Stimulated activated CD8-positive, alpha-beta memory T cell treated with anti-CD3 and anti-CD28 coated beads, Interleukin-7, amount 100 ng/mL, for 48 hours (primary cell): ENCODE data around the gene SMYD3.
"Not testable (repeated sequence)": the region's sequence is repeated elsewhere in the genome, so short reads cannot be mapped to it uniquely, and the experiment has no call there.

Experiments used
- DNase-seq, 2 donors: peaks; one replicate each; pipeline ENCODE4 v3.0.0-alpha.2; 2020; ENCODE audit warnings: low read depth in 1 of 2; ENCODE audit errors: extremely low read depth in 1 of 2

The SMYD3 gene

DNA sequence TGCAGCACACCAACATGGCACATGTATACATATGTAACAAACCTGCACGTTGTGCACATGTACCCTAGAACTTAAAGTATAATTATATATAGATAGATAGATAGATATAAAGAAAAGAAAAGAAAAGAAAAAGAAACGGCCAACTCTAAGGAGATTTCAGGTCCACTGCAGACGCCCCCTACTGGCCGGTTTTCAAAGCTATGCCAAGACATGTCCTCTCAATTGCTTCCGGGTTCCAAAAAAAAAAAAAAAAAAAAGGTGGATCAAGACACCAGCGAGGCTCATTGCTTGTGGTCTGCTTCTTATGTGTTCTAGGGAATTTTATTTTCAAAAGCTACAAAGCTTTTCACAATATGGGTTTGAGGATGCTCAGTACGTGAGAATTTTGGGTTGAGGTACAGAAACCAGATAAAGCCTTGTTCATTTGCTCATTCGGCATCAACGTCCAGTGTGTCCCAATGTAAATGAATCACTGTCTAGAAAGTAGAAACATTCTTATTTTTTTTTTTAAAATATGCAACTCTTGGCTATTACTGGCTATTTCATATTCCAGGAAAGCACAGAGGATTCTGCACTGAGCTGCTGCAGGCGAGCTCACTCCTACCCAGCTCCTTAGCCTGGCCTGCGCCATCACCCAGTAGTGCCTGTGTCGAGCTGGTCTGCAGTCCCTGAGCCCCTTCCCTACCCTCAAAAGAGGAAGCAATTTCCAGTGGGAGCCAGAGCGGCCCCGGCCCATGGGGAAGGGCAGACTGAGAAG is 709.3 kb downstream of the SMYD3 start:
- DNase-seq = no peak

DNA sequence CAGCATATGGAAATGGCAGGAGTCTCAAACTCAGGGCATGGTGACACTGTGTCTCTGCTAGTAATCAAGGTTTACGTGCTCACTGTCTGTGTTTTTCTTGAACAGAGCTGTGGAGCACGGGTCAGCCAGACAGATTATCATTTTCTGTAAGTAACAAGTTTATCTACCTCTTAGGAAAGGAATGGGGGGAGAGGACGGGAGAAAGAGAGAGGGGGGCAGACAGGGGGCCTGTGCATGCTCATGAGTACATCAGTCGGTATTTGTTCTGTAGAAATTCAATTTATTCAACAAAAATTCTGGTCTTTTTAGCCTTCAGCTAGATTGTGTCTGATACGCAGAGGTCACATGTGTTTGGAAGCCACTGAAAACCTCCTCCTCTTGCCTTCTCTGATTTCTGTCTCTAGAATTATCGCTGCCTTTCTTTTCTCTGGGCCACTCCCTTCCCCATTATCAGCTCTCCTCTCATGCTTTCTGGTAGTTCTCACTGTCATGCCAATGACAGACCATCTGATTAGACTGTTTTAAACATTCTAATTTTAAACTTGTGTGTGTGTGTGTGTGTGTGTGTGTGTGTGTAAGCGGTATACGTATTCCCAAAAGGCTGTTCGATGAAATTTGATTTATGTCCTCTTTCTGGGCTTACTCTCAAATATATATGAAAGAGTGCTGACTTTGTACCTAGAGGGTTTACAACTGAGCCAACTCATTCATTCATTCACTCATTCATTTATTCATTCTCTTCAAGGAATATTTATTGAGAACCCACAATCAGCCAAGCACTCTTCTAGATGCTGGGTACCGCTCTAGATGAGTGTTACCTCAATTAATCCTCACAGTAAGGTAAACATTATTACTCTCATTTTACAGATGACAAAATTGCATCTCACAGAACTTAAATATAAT is 715.4 kb downstream of the SMYD3 start:
- no peak for DNase-seq

DNA sequence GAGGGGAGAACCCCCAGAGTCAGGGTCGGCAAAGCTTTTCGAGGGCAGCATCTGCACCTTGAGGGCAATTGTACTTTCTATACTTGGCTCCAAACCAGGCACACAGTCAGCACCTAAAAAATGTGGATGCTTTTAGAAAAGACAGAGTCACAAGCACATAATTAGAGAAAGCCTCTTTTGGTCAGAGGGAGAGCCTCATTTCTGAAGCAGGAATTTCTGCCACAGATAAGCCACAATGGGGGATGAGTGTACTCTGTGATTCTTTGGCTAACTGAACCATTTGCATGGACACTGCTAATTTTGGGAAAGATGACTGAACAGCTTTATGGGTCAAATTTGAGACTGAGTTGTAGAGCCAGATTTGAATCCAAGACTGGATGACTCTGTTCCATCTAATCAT is 716.6 kb downstream of the SMYD3 start:
- no peak for DNase-seq

DNA sequence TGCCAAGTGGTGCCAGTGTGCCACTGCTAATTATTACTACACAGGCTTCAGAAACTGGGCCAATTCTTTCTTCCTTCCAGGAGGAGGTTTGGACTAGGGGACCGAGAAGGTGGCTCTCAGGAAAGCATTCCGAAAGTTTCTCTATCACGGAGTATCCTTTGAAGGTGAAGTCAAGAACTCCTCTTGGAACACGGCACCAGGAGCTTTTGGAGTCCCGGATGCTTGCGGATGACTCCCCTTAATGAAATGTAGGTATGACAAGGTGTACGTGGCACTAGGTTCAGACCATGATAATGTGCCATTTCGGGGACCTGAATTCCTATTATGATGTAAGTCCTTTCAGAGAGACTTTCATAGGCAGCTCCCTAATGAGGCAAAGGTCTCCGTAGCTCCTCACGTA is 718.2 kb downstream of the SMYD3 start:
- no peak for DNase-seq

DNA sequence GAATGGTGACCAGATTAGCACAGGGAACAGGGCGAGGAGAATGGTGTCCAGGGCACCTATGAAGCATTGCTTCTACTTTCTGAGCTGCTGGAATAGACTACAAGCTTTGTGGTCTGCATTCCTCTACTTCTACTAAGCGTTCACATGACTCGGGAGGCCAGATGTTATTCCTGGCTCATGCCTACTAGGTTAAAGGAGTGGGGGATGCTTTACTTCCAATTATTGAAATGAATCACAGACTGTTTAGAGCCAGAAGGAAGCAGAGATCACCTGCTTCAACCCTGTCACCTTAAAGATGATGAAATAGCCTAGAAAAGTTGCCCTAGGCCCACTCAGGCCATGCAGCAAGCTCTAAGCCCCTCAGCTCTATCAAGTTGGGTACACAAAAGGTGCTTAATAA is 718.8 kb downstream of the SMYD3 start:
- DNase-seq = no peak

DNA sequence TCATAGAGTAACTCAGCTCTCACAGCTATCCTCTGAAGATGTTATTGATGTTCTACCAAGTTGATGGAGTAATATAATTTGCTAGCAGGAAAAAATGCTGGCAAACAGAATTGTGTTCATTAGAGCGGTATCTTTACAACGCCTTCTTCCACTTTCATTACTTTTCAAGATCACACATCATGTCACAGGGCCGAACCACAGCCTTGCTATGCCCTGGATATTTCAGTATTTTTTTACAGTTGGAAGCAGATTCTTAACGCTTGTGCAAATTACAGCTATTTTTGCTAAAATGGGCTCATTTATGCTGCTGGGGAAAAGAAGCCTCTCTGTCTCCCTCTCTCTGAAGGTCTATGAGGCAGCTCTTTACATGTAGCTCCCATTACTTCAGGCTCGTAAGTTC is 720.1 kb downstream of the SMYD3 start:
- DNase-seq = no peak

DNA sequence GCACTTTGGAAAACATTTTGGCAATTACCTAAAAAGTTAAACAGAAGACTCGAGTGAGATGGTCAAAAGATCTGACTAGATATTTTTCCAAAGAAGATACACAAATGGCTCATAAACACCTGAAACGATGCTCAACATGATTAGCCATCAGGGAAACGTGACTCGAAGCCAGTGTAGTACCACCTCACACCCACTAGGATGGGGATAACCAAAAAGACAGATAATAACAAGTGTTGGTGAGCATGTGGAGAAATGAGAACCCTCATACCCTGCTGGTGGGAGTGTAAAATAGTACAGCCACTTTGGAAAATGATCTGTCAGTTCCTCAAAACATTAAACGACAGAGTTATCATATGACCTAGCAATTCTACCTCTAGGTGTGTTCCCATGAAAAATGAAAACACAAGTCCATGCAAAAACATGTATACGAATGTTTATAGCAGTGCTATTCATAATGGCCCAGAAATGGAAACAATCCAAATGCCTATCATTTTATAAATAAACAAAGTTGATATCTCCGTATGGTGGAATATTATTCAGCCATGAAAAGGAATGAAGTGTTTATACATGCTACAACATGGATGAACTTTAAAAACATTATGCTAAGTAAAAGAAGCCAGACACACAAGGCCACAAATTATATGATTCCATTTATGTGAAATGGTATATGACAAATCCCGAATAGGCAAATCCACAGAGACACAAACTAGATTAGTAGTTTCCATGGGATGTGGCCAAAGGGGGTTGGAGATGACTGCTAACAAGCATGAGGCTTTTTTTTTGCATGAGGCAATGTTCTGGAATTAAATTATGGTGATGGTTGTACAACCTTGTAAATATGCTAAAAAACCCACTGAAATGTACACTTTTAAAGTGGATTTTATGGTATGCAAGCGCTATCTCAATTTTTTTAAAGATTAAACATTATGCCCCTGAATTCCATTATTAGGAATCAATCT is 727.0 kb downstream of the SMYD3 start:
- no peak for DNase-seq

DNA sequence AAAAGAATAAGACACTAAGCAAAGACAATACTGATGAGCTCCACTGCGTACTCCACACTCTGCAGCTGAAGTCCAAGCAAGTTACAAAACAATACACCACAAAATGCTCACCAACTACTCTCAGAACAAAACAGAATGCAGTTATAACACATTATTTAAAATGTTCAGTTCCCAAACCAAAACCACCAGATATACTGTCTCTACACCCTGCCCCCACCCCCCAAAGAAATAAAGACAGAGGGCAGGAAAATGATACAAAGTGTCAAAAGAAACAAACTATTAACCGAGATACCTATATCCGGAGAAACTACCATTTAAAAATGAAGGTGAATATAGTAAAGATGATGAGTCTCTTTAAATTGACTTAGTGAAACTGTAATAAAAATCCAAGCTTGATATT is 729.3 kb downstream of the SMYD3 start:
- no peak for DNase-seq

DNA sequence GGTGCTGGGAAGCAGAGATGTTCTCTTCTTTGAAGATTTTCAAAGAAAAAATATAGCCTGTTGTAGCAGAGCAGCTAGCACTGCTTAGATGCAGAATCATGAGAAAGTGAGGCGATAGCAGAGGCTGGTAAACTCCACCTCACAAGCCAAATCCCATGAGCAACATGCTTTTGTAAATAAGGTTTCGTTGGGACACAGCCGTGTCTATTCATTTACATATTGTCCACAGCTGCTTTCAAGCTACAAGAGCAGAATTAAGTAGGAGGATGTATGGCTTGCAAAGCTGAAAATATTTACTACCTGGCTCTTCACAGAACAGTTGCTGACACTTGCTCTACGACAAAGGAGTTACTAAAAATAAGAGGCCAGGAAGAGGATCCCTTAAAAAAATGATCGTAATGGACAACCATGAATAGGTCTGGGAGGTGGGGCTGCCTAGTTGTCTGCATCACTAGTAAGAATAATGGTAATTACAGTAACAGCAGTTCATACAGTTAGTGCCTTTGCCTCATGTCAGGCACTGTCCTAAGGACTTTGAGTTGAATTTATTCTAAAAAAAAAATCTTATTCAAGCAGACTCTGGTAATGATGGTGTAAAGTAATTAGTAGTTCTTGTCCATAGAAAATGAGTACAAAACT is 730.3 kb downstream of the SMYD3 start:
- DNase-seq = no peak

DNA sequence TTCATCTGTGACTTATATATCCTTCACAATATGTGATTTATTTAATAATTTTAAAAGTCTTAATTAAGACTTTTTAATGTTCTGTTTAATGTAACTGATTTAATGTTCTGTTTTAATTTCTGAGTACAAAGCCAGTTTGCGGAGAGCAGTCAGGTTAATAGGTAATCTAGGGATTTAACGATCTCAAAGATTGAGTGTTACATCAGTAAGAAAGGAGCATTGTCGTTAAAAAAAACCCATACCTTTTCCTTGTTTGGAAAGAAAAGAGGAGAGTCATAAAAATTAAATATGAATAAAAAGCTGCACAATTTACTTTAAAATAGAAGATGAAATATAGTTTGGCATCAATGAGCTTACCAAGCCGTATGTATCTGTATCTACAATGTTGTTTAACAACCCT is 730.9 kb downstream of the SMYD3 start:
- no peak for DNase-seq

DNA sequence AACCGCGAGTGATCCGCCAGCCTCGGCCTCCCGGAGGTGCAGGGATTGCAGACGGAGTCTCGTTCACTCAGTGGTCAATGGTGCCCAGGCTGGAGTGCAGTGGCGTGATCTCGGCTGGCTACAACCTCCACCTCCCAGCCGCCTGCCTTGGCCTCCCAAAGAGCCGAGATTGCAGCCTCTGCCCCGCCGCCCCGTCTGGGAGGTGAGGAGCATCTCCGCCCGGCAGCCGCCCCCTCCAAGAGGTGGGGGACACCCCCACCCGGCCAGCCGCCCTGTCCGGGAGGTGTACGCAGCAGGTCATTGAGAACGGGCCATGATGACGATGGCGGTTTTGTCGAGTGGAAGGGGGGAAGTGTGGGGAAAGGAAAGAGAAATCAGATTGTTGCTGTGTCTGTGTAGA is 732.1 kb downstream of the SMYD3 start:
- not testable (repeated sequence) for DNase-seq

DNA sequence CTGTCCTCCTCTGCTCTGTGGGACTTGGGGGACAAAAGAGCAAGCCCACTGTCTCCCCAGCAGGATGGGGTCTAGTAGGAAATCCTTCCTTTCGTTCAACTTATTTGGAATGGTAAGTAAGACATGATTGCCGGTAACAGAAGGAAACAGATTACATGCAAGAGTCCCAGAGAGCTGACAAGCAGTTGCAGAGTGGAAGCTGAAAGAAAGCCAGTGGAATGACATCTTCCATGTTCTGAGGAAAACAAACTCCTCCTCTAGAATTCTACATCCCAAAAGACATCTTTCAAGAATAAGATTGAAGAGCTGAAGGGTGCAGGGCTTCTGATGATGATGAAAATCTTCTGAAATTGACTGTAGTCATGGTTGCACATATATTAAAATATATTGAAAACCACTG is 732.9 kb downstream of the SMYD3 start:
- no peak for DNase-seq

DNA sequence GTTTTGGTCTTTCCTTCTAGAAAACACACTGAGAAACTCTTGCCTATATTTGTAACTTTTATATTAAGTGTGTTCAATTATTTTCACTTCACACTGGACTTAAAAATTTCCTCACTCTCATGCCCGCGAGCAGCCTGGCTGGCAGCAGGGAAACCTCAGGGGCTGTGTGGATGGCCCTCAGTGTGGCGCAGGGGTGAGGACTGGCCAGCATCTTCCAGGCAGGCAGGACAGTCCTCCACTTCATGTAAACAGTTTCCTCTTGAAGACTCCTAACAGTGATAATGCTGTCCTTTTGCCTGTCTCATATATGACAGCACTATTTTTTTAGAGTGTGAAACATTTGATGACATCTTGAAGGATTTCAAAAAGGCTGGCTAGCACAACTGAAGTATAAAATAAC is 733.7 kb downstream of the SMYD3 start:
- DNase-seq = no peak

DNA sequence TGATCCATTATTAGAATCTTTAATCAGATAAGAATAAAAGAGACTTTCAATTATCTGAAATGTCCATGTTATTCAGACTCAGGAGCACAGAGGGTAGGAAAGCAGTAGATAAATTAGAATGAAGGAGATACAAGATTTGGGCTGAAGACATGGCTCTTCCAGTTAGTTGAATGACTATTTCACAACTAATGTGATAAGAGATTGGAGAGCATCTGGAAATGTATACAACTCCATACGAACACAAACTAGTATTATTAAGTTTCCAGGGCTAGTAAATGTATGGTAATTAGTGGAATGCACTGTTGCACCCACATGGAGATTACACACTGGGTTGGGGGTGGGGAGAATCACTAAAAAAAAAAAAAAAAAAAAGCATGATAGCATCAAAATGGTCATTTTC is 734.3 kb downstream of the SMYD3 start:
- no peak for DNase-seq

DNA sequence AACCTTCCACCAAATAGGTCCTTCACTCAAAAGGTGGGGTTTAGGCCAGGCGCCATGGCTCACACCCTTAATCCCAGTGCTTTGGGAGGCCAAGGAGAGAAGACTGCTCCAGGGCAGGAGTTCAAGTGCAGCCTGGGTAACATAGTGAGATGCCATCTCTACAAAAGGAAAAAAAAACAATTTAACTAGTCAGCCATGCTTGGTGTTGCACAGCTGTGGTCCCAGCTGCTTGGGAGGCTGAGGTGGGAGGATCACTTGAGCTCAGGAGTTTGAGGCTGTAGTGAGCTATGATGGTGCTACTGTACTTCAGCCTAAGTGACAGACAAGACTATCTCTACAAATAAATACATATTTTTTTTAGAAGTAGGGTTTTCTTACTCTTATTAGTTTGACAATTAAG is 734.8 kb downstream of the SMYD3 start:
- no peak for DNase-seq

DNA sequence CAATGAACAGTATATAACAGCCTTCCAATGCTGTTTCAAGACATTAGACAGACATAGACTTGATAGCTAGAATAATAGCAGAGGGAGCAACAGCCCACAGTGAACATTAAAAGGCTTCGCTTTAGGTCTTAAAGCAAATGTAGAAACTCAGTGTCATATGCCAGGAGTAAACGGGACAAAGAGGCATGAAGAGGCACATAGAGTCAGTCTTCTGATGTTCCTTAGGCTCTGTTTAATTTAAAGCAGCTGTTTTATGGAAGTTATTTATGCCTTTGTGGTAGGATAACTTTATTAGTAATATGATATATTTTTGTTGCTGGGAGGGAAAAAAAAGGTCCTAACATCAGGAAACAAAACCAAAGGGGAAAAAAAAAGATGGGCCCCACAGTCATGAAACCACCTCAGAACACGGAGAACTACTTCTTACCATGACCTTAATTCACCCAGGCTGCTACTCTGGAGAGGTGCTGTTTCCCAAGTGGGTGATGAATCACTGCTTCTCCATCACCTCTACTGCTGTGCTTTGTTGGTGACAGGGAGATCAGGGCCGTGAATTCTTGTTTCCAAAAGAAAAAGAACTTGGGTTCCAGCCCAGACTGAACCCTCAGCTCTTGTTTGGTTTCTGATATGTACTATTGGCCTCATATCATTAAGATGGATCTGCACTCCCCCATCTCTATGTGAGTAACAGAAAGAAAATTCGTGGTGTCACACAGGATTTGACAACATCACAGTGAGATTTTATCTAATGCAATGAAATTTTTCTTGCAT is 735.4 kb downstream of the SMYD3 start:
- no peak for DNase-seq

DNA sequence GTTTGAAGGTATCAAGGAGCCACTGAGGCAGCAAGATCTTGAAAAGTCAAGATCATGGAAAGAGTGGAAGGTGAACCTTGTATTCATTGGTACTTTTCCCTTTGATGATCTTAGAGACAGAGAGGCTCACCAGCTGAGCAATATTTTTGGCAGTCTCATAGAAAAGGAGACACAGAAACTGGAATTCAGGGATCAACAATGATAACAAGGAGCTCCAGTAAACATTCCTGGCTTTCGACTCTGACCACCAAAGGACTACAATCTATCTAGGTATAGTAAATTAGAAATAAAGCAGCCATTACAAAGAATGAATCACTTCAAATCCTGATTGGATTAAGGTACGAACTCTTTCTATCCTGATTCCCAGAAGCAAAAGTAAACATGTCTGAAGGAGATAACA is 736.9 kb downstream of the SMYD3 start:
- DNase-seq = no peak

DNA sequence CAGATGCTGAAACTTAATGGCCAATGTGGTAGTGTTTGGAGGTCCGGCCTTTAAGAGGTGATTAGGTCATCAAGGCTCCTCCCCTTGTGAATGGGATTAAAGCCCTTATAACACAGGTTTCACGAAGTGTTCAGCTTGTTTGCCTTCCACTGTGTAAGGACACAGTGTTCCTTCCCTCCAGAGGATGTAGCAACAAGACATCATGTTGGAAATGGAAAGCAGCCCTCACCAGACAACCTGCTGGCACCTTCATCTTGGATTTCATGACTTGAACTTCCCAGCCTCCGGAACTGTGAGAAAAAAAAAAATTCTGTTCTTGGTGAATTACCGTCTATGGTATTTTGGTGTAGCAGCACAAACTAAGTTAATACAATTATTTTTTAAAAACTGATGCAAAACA is 738.5 kb downstream of the SMYD3 start:
- no peak for DNase-seq

DNA sequence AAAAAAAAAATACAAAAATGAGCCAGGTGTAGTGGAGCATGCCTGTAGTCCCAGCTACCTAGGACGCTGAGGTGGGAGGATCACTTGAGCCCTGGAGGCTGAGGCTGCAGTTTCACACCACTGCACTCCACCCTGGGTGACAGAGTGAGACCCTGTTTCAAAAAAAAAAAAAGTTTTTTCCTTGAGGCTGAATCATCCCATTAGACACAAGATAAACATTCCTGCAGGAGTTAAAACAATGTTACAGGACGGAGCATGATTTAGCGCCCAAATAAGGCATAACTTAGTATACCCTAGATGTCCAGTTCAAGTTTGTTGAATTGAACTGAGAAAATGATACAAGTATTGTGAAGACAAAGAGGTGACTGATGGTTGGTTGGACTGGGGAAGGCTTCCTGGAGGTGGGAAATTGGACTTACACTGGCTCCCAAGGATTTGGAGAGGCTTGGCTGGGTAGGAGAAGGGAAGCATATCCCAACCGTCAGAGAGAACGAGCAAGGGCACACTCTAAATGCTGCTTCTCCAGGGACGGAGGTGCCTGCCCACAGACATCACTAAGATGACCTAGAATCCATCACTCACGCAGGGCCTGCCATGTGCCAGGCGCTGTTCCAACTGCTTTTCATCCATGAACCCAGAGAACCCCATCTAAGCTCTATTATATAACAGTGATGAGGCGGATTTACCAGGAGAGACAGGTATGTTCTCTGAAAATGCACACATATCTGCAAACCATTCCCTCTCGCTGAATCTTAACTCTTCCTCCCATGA is 741.7 kb downstream of the SMYD3 start:
- no peak for DNase-seq
